WTC11 (cell line): Measurements from ENCODE around the gene TMEM255A. TPM values are rescaled to one million over a fixed set of nuclear protein-coding genes. Genes with fewer than 3 reads are reported as not detected.

Source experiments
- ATAC-seq: fragments of 200-7000 bp; cut with Tn5 transposase; 2 replicates; pipeline ENCODE4 v1.10.0; 2021; ENCODE audit warnings: mild to moderate bottlenecking, moderate library complexity
- CTCF ChIA-PET: fragments of 300-600 bp; sonication (Branson Sonifier 250); formaldehyde crosslinking; loops from one replicate; lab custom pipeline; 2021; ENCODE audit warnings: antibody characterized with exemption; lab: Charles Lee
- POLR2A ChIA-PET: fragments of 350-600 bp; sonication (Branson Sonifier 250); formaldehyde crosslinking; loops from one replicate; lab custom pipeline; 2021; ENCODE audit warnings: antibody characterized with exemption; lab: Charles Lee
- DNase-seq: peaks from one replicate; pipeline ENCODE4 v3.0.0; 2021; ENCODE audit warnings: low spot score
- H3K27ac Mint-ChIP-seq: 2 replicates; pipeline ENCODE4 v1.8.0; 2021; ENCODE audit warnings: mixed read lengths
- H3K27me3 Mint-ChIP-seq: 2 replicates; pipeline ENCODE4 v1.8.0; 2021; ENCODE audit warnings: low read depth, mild to moderate bottlenecking, moderate library complexity, mixed read lengths
- H3K36me3 Mint-ChIP-seq: 2 replicates; pipeline ENCODE4 v1.8.0; 2021; ENCODE audit warnings: mixed read lengths
- H3K4me1 Mint-ChIP-seq: 2 replicates; pipeline ENCODE4 v1.8.0; 2022; ENCODE audit warnings: mixed read lengths
- H3K4me3 Mint-ChIP-seq: 2 replicates; pipeline ENCODE4 v1.8.0; 2021; ENCODE audit warnings: mild to moderate bottlenecking, moderate library complexity, mixed read lengths
- H3K9me3 Mint-ChIP-seq: 2 replicates; pipeline ENCODE4 v1.8.0; 2021; ENCODE audit warnings: mixed read lengths
- CBFB ChIP-seq: sonication (generic); formaldehyde crosslinking; IDR thresholded peaks from 2 replicates; pipeline ENCODE4 v1.8.1; 2022; ENCODE audit warnings: mild to moderate bottlenecking, low read depth, missing genetic modification reagents
- FOXK1 ChIP-seq: sonication (generic); formaldehyde crosslinking; IDR thresholded peaks from 2 replicates; pipeline ENCODE4 v1.8.0; 2022; ENCODE audit warnings: mild to moderate bottlenecking, moderate library complexity, missing genetic modification reagents
- MYBL2 ChIP-seq: sonication (generic); formaldehyde crosslinking; IDR thresholded peaks from 2 replicates; pipeline ENCODE4 v1.8.1; 2023; ENCODE audit warnings: mild to moderate bottlenecking, moderate library complexity, missing genetic modification reagents
- NR2C2 ChIP-seq: sonication (generic); formaldehyde crosslinking; IDR thresholded peaks from 2 replicates; pipeline ENCODE4 v1.8.0; 2022; ENCODE audit warnings: mild to moderate bottlenecking, missing genetic modification reagents
- RELA ChIP-seq: sonication (generic); formaldehyde crosslinking; IDR thresholded peaks from 2 replicates; pipeline ENCODE4 v1.8.1; 2022; ENCODE audit warnings: missing genetic modification reagents, mild to moderate bottlenecking, borderline replicate concordance
- SOX15 ChIP-seq: fragments of 250-450 bp; sonication (Bioruptor Pico); IDR thresholded peaks from 2 replicates; pipeline ENCODE4 v1.9.0; 2021; ENCODE audit warnings: mild to moderate bottlenecking
- SP1 ChIP-seq: sonication (generic); formaldehyde crosslinking; conservative IDR thresholded peaks from 2 replicates; pipeline ENCODE4 v1.8.1; 2022; ENCODE audit warnings: missing genetic modification reagents
- USF2 ChIP-seq: sonication (generic); formaldehyde crosslinking; IDR thresholded peaks from 2 replicates; pipeline ENCODE4 v1.8.1; 2023; ENCODE audit warnings: mild to moderate bottlenecking, missing genetic modification reagents, moderate library complexity
- ZNF317 ChIP-seq: sonication (generic); formaldehyde crosslinking; IDR thresholded peaks from 2 replicates; pipeline ENCODE4 v1.8.1; 2023; ENCODE audit warnings: low read depth, mild to moderate bottlenecking, moderate library complexity, missing genetic modification reagents, borderline replicate concordance
- ZNF416 ChIP-seq: fragments of 250-450 bp; sonication (Bioruptor Pico); IDR thresholded peaks from 2 replicates; pipeline ENCODE4 v1.9.0; 2021; ENCODE audit warnings: mild to moderate bottlenecking, inconsistent platforms
- ZNF425 ChIP-seq: fragments of 250-450 bp; sonication (Bioruptor Pico); conservative IDR thresholded peaks from 2 replicates; pipeline ENCODE4 v1.9.0; 2021; ENCODE audit warnings: mild to moderate bottlenecking
- ZNF512 ChIP-seq: sonication (generic); formaldehyde crosslinking; IDR thresholded peaks from 2 replicates; pipeline ENCODE4 v1.8.1; 2022; ENCODE audit warnings: missing genetic modification reagents, borderline replicate concordance
- total RNA-seq: library from RNA; stranded (reverse); gene quantifications from 3 replicates; pipeline ENCODE4 v1.2.3, GENCODE V29; 2021
- TF ChIP-seq, protein P1 (sequence below): fragments of 250-450 bp; sonication (Bioruptor Pico); IDR thresholded peaks from 2 replicates; pipeline ENCODE4 v1.9.0; 2021; ENCODE audit warnings: mild to moderate bottlenecking
- TF ChIP-seq, protein P2 (sequence below): sonication (generic); formaldehyde crosslinking; IDR thresholded peaks from 2 replicates; pipeline ENCODE4 v1.8.0; 2023; ENCODE audit warnings: missing genetic modification reagents, mild to moderate bottlenecking, borderline replicate concordance
- TF ChIP-seq, protein P3 (sequence below): sonication (generic); formaldehyde crosslinking; IDR thresholded peaks from 2 replicates; pipeline ENCODE4 v1.8.1; 2022; ENCODE audit warnings: low read depth, missing genetic modification reagents, borderline replicate concordance
- TF ChIP-seq, protein P4 (sequence below): fragments of 250-450 bp; sonication (Bioruptor Pico); IDR thresholded peaks from 2 replicates; pipeline ENCODE4 v1.9.0; 2021; ENCODE audit warnings: mild to moderate bottlenecking

TMEM255A gene
- total RNA-seq, 1 experiment from 2014 or later = 0.61 TPM

- TF ChIP-seq, protein P1, sequence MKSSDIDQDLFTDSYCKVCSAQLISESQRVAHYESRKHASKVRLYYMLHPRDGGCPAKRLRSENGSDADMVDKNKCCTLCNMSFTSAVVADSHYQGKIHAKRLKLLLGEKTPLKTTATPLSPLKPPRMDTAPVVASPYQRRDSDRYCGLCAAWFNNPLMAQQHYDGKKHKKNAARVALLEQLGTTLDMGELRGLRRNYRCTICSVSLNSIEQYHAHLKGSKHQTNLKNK (CRISPR knock-in tag) = no peak
- TF ChIP-seq SOX15 (CRISPR knock-in tag) = no peak
- TF ChIP-seq, protein P2, sequence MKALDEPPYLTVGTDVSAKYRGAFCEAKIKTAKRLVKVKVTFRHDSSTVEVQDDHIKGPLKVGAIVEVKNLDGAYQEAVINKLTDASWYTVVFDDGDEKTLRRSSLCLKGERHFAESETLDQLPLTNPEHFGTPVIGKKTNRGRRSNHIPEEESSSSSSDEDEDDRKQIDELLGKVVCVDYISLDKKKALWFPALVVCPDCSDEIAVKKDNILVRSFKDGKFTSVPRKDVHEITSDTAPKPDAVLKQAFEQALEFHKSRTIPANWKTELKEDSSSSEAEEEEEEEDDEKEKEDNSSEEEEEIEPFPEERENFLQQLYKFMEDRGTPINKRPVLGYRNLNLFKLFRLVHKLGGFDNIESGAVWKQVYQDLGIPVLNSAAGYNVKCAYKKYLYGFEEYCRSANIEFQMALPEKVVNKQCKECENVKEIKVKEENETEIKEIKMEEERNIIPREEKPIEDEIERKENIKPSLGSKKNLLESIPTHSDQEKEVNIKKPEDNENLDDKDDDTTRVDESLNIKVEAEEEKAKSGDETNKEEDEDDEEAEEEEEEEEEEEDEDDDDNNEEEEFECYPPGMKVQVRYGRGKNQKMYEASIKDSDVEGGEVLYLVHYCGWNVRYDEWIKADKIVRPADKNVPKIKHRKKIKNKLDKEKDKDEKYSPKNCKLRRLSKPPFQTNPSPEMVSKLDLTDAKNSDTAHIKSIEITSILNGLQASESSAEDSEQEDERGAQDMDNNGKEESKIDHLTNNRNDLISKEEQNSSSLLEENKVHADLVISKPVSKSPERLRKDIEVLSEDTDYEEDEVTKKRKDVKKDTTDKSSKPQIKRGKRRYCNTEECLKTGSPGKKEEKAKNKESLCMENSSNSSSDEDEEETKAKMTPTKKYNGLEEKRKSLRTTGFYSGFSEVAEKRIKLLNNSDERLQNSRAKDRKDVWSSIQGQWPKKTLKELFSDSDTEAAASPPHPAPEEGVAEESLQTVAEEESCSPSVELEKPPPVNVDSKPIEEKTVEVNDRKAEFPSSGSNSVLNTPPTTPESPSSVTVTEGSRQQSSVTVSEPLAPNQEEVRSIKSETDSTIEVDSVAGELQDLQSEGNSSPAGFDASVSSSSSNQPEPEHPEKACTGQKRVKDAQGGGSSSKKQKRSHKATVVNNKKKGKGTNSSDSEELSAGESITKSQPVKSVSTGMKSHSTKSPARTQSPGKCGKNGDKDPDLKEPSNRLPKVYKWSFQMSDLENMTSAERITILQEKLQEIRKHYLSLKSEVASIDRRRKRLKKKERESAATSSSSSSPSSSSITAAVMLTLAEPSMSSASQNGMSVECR (CRISPR knock-in tag) = no peak
- no peak for TF ChIP-seq ZNF416 (CRISPR knock-in tag)
- no peak for TF ChIP-seq MYBL2 (CRISPR knock-in tag)
- TF ChIP-seq, protein P3, sequence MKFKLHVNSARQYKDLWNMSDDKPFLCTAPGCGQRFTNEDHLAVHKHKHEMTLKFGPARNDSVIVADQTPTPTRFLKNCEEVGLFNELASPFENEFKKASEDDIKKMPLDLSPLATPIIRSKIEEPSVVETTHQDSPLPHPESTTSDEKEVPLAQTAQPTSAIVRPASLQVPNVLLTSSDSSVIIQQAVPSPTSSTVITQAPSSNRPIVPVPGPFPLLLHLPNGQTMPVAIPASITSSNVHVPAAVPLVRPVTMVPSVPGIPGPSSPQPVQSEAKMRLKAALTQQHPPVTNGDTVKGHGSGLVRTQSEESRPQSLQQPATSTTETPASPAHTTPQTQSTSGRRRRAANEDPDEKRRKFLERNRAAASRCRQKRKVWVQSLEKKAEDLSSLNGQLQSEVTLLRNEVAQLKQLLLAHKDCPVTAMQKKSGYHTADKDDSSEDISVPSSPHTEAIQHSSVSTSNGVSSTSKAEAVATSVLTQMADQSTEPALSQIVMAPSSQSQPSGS (CRISPR knock-in tag) = no peak
- no peak for TF ChIP-seq SP1 (CRISPR knock-in tag)
- TF ChIP-seq ZNF317 (CRISPR knock-in tag) = no peak
- TF ChIP-seq ZNF425 = no peak
- TF ChIP-seq RELA (CRISPR knock-in tag) = no peak
- DNase-seq (no peak), ATAC-seq (no peak)
- peaks cover 4% of the 10 kb centered on the region; the same call in 1 of the 2 replicates for H3K9me3 Mint-ChIP-seq
- peaks cover 30% of the 10 kb centered on the region for H3K4me1 Mint-ChIP-seq
- H3K4me3 Mint-ChIP-seq = no peak overlapping the region
- H3K27me3 Mint-ChIP-seq = no peaks in the 10 kb centered on the region
- ChIA-PET POLR2A (no interaction called here), CTCF (no interaction called here)
- peak overlapping the region; percentile 76; the same call in 1 of the 2 replicates for H3K27ac Mint-ChIP-seq
- H3K36me3 Mint-ChIP-seq = peaks cover 10% of the 10 kb centered on the region
Observed at GRCh38 chrX:120236687-120237479, 74.4 kb downstream of the TMEM255A start.

- POLR2A ChIA-PET = no interaction called here
- CTCF ChIA-PET = interaction anchor here (1.2 kb wide), 1 partner anchor 22 kb away, joined by 11 read pairs; no protein-coding TSS in a partner anchor
- Mint-ChIP-seq H3K4me3 (no peak overlapping the region), H3K27me3 (no peaks in the 10 kb centered on the region), H3K27ac (peak overlapping the region; percentile 92), H3K9me3 (peaks cover 7% of the 10 kb centered on the region; the same call in 1 of the 2 replicates), H3K36me3 (peaks cover 12% of the 10 kb centered on the region), H3K4me1 (peaks cover 30% of the 10 kb centered on the region)
- no peak for DNase-seq
- peak; percentile 71 for ATAC-seq
- TF ChIP-seq NR2C2 (CRISPR knock-in tag) (no peak), USF2 (no peak), FOXK1 (CRISPR knock-in tag) (no peak), ZNF512 (CRISPR knock-in tag) (no peak), ZNF425 (no peak), CBFB (CRISPR knock-in tag) (no peak)
- TF ChIP-seq, protein P4, sequence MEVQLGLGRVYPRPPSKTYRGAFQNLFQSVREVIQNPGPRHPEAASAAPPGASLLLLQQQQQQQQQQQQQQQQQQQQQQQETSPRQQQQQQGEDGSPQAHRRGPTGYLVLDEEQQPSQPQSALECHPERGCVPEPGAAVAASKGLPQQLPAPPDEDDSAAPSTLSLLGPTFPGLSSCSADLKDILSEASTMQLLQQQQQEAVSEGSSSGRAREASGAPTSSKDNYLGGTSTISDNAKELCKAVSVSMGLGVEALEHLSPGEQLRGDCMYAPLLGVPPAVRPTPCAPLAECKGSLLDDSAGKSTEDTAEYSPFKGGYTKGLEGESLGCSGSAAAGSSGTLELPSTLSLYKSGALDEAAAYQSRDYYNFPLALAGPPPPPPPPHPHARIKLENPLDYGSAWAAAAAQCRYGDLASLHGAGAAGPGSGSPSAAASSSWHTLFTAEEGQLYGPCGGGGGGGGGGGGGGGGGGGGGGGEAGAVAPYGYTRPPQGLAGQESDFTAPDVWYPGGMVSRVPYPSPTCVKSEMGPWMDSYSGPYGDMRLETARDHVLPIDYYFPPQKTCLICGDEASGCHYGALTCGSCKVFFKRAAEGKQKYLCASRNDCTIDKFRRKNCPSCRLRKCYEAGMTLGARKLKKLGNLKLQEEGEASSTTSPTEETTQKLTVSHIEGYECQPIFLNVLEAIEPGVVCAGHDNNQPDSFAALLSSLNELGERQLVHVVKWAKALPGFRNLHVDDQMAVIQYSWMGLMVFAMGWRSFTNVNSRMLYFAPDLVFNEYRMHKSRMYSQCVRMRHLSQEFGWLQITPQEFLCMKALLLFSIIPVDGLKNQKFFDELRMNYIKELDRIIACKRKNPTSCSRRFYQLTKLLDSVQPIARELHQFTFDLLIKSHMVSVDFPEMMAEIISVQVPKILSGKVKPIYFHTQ (CRISPR knock-in tag) = no peak
Observed at GRCh38 chrX:120235284-120235683, 76.0 kb downstream of the TMEM255A start.
